ENCODE measurements around the gene PREP.

PREP gene

DNA sequence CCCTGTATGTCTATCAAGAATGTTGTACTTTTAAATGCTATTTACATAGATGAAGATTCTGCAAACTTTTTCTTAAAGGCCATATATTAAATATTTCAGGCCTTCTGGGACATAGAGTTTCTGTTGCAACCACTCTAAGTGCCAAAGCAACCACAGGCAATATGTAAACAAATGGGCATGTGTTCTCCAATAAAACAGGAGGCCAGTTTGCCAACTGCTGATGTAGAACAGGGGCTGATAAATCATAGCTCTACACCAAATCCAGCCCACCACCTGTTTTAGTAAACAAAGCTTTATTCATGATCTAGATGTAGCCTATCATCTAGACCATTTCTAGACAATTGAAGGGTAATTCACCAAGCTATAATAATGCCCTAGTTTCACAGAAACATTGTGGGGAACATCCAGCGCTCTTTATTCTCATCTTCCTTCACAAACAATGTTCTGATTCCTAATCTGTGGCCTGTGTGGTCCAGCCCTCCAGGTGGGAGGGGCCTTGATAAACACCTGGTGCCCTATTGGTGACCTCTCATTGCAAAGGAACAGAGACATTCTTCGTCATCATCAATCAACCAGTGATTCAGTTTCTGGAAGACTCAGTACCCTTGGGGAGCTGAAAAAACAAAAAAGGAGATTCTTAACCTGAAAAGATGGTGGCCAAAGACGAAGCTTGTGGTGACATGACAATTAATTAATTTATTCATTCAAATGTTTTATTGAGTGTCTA lies 80.2 kb downstream of the PREP start:
- no peak overlapping the region for H3K4me3 ChIP-seq (replicated peaks; ENCODE audit: low read depth, low read length)
- TF ChIP-seq, protein P1, sequence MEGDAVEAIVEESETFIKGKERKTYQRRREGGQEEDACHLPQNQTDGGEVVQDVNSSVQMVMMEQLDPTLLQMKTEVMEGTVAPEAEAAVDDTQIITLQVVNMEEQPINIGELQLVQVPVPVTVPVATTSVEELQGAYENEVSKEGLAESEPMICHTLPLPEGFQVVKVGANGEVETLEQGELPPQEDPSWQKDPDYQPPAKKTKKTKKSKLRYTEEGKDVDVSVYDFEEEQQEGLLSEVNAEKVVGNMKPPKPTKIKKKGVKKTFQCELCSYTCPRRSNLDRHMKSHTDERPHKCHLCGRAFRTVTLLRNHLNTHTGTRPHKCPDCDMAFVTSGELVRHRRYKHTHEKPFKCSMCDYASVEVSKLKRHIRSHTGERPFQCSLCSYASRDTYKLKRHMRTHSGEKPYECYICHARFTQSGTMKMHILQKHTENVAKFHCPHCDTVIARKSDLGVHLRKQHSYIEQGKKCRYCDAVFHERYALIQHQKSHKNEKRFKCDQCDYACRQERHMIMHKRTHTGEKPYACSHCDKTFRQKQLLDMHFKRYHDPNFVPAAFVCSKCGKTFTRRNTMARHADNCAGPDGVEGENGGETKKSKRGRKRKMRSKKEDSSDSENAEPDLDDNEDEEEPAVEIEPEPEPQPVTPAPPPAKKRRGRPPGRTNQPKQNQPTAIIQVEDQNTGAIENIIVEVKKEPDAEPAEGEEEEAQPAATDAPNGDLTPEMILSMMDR (IDR thresholded peaks at IDR 0.05; ENCODE audit: low read length, missing control alignments), result no peak
- no peak for DNase-seq (ENCODE audit: low read depth)

DNA sequence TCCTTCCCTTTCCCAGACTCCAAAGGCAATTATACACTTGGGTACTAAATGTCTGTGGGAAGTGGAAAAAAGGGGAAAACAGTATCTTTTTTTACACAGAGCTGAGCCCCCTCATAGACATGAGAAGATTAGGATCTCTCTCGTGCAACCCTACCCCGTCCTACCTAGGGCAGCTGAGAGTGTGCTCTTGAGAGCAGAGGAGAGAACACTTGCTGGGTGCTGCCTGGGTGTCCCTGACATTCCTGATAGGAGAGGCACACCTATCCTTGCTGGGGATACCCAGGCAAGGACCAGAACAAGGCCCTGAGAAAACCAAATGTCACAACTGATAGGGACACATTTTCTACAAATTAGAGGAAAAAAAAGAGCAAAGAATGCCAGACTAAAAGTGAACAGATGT lies 81.2 kb downstream of the PREP start:
- no peak overlapping the region for H3K4me3 ChIP-seq (replicated peaks; ENCODE audit: low read depth, low read length)
- DNase-seq (ENCODE audit: low read depth), result no peak
- TF ChIP-seq, protein P1 (IDR thresholded peaks at IDR 0.05; ENCODE audit: low read length, missing control alignments), result no peak

DNA sequence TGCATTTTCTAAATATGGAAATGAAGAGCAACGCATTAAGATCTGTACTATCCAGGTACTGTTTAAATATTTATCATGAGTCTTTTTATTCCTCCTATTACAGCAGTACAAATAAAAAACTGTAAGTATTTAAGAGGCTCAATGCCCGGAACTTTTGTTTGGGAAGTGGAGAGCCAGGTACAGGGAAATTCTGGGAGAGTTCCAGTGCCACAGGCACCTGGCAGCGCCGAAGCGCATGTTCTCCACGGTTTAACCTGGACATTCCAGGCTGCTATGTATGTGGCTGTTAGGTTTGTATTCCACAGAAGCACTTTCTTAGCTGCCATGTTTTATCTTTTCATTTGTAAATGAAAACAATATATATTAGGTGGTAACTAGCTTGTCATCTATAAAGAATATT lies 81.7 kb downstream of the PREP start:
- TF ChIP-seq, protein P1 (IDR thresholded peaks at IDR 0.05; ENCODE audit: low read length, missing control alignments), result no peak
- DNase-seq (ENCODE audit: low read depth), result no peak
- no peak overlapping the region for H3K4me3 ChIP-seq (replicated peaks; ENCODE audit: low read depth, low read length)

DNA sequence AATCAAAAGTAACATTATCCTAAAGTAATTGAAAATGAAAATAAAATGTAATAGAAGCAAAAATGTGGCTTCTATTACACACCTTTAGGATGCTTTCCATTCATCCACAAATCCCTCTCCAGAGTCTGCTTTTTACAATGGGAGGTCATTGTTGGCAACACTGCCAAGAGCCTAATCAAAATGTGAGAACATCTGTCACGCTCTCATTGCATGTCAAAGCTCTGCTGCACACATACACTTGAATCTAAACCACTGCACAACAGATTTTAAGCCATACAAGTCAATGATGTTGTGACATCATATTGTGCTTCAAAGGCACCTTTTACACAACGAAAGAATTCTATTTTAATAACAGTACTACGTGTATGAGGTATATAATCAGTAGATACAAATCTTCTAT lies 82.1 kb downstream of the PREP start:
- H3K4me3 ChIP-seq (replicated peaks; ENCODE audit: low read depth, low read length), result no peak overlapping the region
- no peak for DNase-seq (ENCODE audit: low read depth)
- TF ChIP-seq, protein P1 (IDR thresholded peaks at IDR 0.05; ENCODE audit: low read length, missing control alignments), result no peak

DNA sequence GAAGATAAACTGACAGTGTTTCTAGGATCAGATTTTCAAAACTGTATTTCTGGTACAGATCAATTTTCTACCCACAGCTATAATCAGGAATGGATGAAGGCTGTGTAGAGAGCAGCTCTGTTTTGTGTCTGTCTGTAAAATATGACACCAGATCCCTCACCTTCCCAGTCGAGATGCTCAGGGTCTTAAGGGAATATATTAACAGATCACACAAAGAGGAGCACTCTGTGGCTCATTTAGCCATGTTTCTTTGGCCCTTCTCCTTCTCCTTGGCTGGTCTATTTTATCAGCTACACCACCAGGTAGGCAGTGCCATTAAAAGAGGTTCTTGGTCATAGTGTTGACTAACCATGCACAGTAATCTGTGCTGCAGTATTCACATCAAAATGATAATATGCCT lies 82.6 kb downstream of the PREP start:
- no peak for DNase-seq (ENCODE audit: low read depth)
- no peak overlapping the region for H3K4me3 ChIP-seq (replicated peaks; ENCODE audit: low read depth, low read length)
- TF ChIP-seq, protein P1 (IDR thresholded peaks at IDR 0.05; ENCODE audit: low read length, missing control alignments), result no peak

DNA sequence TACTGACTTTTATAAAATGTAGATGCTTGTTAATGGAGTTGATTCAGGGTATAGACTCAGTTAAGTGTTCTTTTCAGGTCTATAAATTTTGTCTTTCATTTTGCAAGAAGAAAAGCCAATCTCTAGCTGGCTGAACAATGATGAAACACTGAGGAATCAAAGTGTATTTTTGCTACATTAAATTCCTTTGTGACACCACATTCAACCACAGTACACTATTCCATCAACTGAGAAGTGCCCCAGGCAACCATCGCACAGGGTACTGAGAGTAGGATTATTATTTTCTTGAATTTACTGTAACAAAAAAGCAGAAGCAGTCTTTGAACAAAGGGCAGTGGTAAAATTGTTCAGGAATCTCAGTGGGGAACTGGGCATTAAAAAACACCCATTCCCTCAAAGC lies 83.6 kb downstream of the PREP start:
- no peak overlapping the region for H3K4me3 ChIP-seq (replicated peaks; ENCODE audit: low read depth, low read length)
- TF ChIP-seq, protein P1 (IDR thresholded peaks at IDR 0.05; ENCODE audit: low read length, missing control alignments), result no peak
- DNase-seq (ENCODE audit: low read depth), result peak; percentile 7

DNA sequence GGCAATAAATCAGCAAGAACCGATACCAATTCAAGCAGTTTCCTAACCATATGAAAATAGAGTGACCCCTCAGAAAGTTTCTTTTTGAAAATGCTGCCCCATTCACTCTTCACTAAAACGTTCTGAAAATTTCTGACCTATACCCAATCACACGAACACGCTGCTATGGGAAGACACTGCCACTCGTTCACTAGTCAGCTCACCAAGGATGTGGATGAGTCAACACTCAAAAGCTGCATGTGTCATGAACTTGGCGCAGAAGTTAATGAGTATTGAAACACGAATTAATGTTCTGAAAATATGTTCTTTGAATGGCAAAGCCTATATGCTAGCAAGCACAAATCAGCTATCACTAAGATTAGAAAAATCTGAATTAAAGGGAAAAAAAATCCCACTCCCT lies 84.2 kb downstream of the PREP start:
- DNase-seq (ENCODE audit: low read depth), result peak; percentile 41

More for the DNA sequence above, 84.2 kb downstream of the PREP start:
- no peak overlapping the region for H3K4me3 ChIP-seq (replicated peaks; ENCODE audit: low read depth, low read length)
- TF ChIP-seq, protein P1 (IDR thresholded peaks at IDR 0.05; ENCODE audit: low read length, missing control alignments), result no peak
